ENCODE measurements around the gene PLA2G3. TPM values are rescaled to one million over a fixed set of nuclear protein-coding genes. Genes with fewer than 3 reads are reported as not detected.

PLA2G3 gene
- total RNA-seq, 4 donors from 2014 or later = not detected

DNA sequence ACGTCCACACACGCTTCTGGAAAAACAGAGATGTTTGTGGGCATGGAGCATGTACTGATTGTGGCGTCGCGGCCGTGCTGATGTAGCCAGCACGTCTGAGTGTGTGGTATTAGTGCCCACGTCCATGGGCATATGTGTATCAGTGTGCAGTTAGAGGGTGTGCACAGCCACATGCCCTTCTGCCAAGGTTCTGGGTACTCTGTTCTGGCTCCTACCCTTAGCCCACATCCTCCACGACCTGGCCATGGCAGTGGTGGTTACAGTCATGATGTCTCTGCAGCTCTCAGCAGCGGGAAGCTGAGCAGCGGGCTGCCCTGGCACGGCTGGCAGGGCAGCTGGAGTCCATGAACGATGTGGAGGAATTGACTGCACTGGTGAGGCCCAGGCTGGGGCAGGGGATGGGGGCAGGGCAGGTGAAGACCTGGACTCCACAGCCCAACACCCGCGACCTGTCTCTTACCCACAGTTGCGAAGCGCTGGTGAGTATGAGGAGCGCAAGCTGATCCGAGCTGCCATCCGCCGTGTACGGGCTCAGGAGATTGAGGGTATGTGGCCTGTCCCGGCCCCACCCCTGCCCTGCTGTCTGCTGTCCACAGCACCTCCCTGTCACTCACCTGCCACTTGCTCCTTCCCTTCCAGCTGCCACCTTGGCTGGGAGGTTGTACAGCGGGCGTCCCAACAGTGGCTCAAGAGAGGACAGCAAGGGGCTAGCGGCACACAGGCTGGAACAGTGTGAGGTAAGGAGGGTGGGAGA lies 51.9 kb downstream of the PLA2G3 start:
- H3K4me1 ChIP-seq = peaks cover 17 to 56% (median 27%) of the 10 kb centered on the region in 4 donors
- no peaks in the 10 kb centered on the region for H3K9me3 ChIP-seq
- H3K27me3 ChIP-seq = no peaks in the 10 kb centered on the region
- TF ChIP-seq POLR2AphosphoS5 (IDR thresholded peaks at IDR 0.05) (no peak), POLR2A (IDR thresholded peaks at IDR 0.05) (no peak), EP300 (IDR thresholded peaks at IDR 0.05; ENCODE audit: low read depth) (no peak)
- TF ChIP-seq, protein P1, sequence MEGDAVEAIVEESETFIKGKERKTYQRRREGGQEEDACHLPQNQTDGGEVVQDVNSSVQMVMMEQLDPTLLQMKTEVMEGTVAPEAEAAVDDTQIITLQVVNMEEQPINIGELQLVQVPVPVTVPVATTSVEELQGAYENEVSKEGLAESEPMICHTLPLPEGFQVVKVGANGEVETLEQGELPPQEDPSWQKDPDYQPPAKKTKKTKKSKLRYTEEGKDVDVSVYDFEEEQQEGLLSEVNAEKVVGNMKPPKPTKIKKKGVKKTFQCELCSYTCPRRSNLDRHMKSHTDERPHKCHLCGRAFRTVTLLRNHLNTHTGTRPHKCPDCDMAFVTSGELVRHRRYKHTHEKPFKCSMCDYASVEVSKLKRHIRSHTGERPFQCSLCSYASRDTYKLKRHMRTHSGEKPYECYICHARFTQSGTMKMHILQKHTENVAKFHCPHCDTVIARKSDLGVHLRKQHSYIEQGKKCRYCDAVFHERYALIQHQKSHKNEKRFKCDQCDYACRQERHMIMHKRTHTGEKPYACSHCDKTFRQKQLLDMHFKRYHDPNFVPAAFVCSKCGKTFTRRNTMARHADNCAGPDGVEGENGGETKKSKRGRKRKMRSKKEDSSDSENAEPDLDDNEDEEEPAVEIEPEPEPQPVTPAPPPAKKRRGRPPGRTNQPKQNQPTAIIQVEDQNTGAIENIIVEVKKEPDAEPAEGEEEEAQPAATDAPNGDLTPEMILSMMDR (IDR thresholded peaks at IDR 0.05) = no peak
- WGBS, 2 donors (ENCODE audit: low coverage in 1 of 2) = 87% methylated on average over 26 of the region's 26 CpGs; no CpG with 5 or more reads in 1 of the 2 donors
- H3K4me3 ChIP-seq = peak overlapping the region in 1 of 4 donors; percentile 1
- H3K27ac ChIP-seq = peak overlapping the region; percentile 73 to 97 (median 96)
- DNase-seq = no peak
- intact Hi-C loops (cut with DNase I; ENCODE audit: low total_unique reads) (no loop called here), in situ Hi-C loops (cut with MboI; ENCODE audit: low pct_ligation_motif_present in 1 of 4, low pct_unique_long_range_greater_than_20kb in 1 of 4, low sequenced_read_pairs in 3 of 4) (loop anchor here in 3 of 4 donors (10.0 kb wide), 1 partner anchor 144 kb away; no protein-coding TSS in a partner anchor)
- H3K36me3 ChIP-seq = no peaks in the 10 kb centered on the region

DNA sequence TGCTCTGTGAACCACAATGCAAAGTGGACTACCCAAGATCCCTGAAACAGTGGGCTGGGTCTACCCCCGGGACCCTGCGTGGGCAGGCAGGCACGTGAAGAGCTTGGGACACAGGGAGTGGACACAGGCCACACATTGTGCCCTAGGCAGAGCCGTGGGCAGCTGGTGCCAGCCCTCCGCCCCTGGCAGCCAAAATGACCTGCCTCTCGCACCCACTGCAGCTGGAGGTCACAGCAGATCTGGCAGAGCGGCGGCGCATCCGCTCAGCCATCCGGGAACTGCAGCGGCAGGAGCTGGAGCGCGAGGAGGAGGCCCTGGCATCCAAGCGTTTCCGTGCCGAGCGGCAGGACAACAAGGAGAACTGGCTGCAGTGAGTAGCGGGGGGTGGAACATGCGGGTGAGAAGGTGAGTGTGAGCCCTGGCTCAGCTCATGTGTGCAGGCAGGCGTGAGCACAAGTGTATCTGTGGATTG lies 52.5 kb downstream of the PLA2G3 start:
- intact Hi-C loops (cut with DNase I; ENCODE audit: low total_unique reads) = no loop called here
- peak overlapping the region; percentile 90 to 97 (median 96) for H3K27ac ChIP-seq
- no peaks in the 10 kb centered on the region for H3K36me3 ChIP-seq
- H3K9me3 ChIP-seq = no peaks in the 10 kb centered on the region
- TF ChIP-seq, protein P1 (IDR thresholded peaks at IDR 0.05) = no peak
- TF ChIP-seq EP300 (IDR thresholded peaks at IDR 0.05; ENCODE audit: low read depth) = no peak
- no peak for TF ChIP-seq POLR2A (IDR thresholded peaks at IDR 0.05)
- TF ChIP-seq POLR2AphosphoS5 (IDR thresholded peaks at IDR 0.05) = no peak
- H3K4me3 ChIP-seq = no peak overlapping the region
- DNase-seq = no peak
- in situ Hi-C loops (cut with MboI; ENCODE audit: low pct_ligation_motif_present in 1 of 4, low pct_unique_long_range_greater_than_20kb in 1 of 4, low sequenced_read_pairs in 3 of 4) = loop anchor here in 3 of 4 donors (10.0 kb wide), 1 partner anchor 143 kb away; no protein-coding TSS in a partner anchor
- no peaks in the 10 kb centered on the region for H3K27me3 ChIP-seq
- 79% methylated on average over 21 of the region's 21 CpGs; no CpG with 5 or more reads in 1 of the 2 donors for WGBS, 2 donors (ENCODE audit: low coverage in 1 of 2)
- peaks cover 23 to 62% (median 33%) of the 10 kb centered on the region in 4 donors for H3K4me1 ChIP-seq

DNA sequence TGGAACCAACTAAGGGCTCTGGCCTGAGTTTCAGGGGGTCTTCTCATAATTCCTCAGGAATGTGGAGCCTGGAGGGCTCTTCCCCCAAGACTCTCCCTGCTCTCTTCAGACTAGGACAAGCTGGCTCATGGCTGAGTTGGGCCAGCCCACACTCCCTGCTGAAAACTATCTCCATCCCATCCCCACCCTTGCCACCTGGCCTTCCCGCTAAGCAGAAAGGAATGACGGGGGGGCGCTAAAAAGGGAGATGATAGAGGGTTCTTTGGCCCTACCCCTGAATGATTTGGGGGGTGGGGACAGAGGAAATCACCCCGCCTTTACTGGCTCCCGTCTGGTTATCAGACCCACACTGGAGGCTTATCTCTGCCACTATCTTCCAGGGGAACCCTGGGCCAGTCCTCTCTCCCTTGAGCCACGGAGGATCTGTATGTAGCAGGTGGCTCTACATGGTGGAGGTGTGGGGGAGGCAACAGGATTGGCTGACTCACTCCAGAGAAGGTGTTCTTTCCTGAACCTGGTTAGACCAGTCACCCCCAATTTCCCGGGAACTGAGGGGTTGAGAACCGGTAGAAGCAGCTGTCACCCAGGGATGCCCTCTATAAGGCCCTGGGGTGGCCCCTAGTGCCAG lies 53.5 kb downstream of the PLA2G3 start:
- Histone ChIP-seq H3K27ac (peak overlapping the region; percentile 90 to 97 (median 96)), H3K36me3 (no peaks in the 10 kb centered on the region), H3K27me3 (no peaks in the 10 kb centered on the region), H3K4me1 (peaks cover 31 to 69% (median 41%) of the 10 kb centered on the region in 4 donors), H3K4me3 (no peak overlapping the region), H3K9me3 (no peaks in the 10 kb centered on the region)
- in situ Hi-C loops (cut with MboI; ENCODE audit: low pct_ligation_motif_present in 1 of 4, low pct_unique_long_range_greater_than_20kb in 1 of 4, low sequenced_read_pairs in 3 of 4) (loop anchor here in 3 of 4 donors (10.0 kb wide), 1 partner anchor 142 kb away; no protein-coding TSS in a partner anchor), intact Hi-C loops (cut with DNase I; ENCODE audit: low total_unique reads) (no loop called here)
- TF ChIP-seq, protein P1 (IDR thresholded peaks at IDR 0.05) = no peak
- TF ChIP-seq EP300 (IDR thresholded peaks at IDR 0.05; ENCODE audit: low read depth) = no peak
- TF ChIP-seq POLR2A (IDR thresholded peaks at IDR 0.05) = no peak
- no peak for TF ChIP-seq POLR2AphosphoS5 (IDR thresholded peaks at IDR 0.05)
- no peak for DNase-seq
- WGBS, 2 donors (ENCODE audit: low coverage in 1 of 2) = 66% methylated on average over 8 of the region's 8 CpGs; no CpG with 5 or more reads in 1 of the 2 donors

DNA sequence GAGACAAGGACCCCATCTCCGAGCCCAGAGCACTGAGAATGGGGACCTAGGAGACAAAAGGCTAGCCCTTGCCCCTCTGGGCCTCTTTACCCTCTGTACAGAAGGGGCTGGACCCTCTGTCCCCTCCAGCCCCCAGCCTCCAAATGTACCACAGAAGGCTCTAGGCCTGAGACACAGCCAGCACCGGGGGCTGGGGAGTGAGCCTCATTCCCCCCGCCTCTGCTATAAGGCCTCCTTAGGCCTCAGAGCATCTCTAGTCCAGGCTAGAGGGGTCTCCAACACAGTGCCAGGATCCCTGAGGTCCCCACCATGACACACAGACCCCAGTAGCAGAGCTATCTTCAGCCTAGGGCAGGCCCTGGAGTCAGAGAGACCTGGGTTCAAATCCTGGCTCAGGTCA lies 54.4 kb downstream of the PLA2G3 start:
- 81% methylated on average over 2 of the region's 3 CpGs; no CpG with 5 or more reads in 1 of the 2 donors for WGBS, 2 donors (ENCODE audit: low coverage in 1 of 2)
- in situ Hi-C loops (cut with MboI; ENCODE audit: low pct_ligation_motif_present in 1 of 4, low pct_unique_long_range_greater_than_20kb in 1 of 4, low sequenced_read_pairs in 3 of 4) = loop anchor here in 3 of 4 donors (10.0 kb wide), 1 partner anchor 141 kb away; no protein-coding TSS in a partner anchor
- no peak for DNase-seq
- Histone ChIP-seq H3K4me3 (peak overlapping the region in 1 of 4 donors; percentile 69), H3K27ac (peak overlapping the region; percentile 90 to 97 (median 96)), H3K9me3 (no peaks in the 10 kb centered on the region), H3K27me3 (no peaks in the 10 kb centered on the region), H3K4me1 (peaks cover 31 to 74% (median 43%) of the 10 kb centered on the region in 4 donors), H3K36me3 (no peaks in the 10 kb centered on the region)
- intact Hi-C loops (cut with DNase I; ENCODE audit: low total_unique reads) = loop anchor here (2.0 kb wide), 1 partner anchor 137 kb away; no protein-coding TSS in a partner anchor
- TF ChIP-seq, protein P1 (IDR thresholded peaks at IDR 0.05) = no peak
- no peak for TF ChIP-seq POLR2AphosphoS5 (IDR thresholded peaks at IDR 0.05)
